Natural killer cell (primary cell): ENCODE data around the gene LCN6. TPM values are rescaled to one million over a fixed set of nuclear protein-coding genes. Genes with fewer than 3 reads are reported as not detected.
A peak's percentile ranks its signal among the peaks of the same experiment; 100 is the strongest.

ENCODE experiments used
- ATAC-seq, 3 donors: fragments of 150-1000 bp in 2 of 3; fragments of 200-7000 bp in 1 of 3; cut with Tn5 transposase; 1 replicate in 1 of 3; 2 replicates in 2 of 3; pipeline ENCODE4 v1.10.0; 2021; ENCODE audit warnings: mild to moderate bottlenecking in 2 of 3, moderate library complexity in 2 of 3
- DNase-seq, 2 donors: peaks; one replicate each; pipeline versions ENCODE4 v3.0.0 to v3.0.0-alpha.2; 2013 to 2021; ENCODE audit warnings: mixed read lengths in 1 of 2
- H3K27ac ChIP-seq: one replicate; pipeline ENCODE4 v1.5.1; 2013; ENCODE audit warnings: mild to moderate bottlenecking, low read length
- H3K27me3 ChIP-seq: one replicate; pipeline ENCODE4 v1.6.1; 2013; ENCODE audit warnings: low read length; ENCODE audit not compliant: control insufficient read depth, insufficient read depth
- H3K36me3 ChIP-seq: one replicate; pipeline ENCODE4 v1.6.1; 2013; ENCODE audit warnings: low read length; ENCODE audit not compliant: control insufficient read depth, insufficient read depth
- H3K4me1 ChIP-seq: one replicate; pipeline ENCODE4 v1.6.1; 2013; ENCODE audit warnings: low read length; ENCODE audit not compliant: control insufficient read depth, insufficient read depth
- H3K4me3 ChIP-seq: one replicate; pipeline ENCODE4 v1.5.1; 2013; ENCODE audit warnings: low read length
- H3K9me3 ChIP-seq: one replicate; pipeline ENCODE4 v1.6.1; 2013; ENCODE audit warnings: low read length; ENCODE audit not compliant: control insufficient read depth, insufficient read depth
- H3K27ac Mint-ChIP-seq, 2 donors: one replicate each; pipeline ENCODE4 v1.8.0; 2022; ENCODE audit warnings: mild to moderate bottlenecking in 2 of 2, mixed read lengths in 2 of 2, moderate library complexity in 1 of 2
- H3K27me3 Mint-ChIP-seq, 2 donors: one replicate each; pipeline ENCODE4 v1.8.0; 2022; ENCODE audit warnings: low read depth in 2 of 2, mixed read lengths in 2 of 2
- H3K36me3 Mint-ChIP-seq: one replicate; pipeline ENCODE4 v1.8.0; 2022; ENCODE audit warnings: mixed read lengths
- H3K4me1 Mint-ChIP-seq, 2 donors: one replicate each; pipeline ENCODE4 v1.8.0; 2022; ENCODE audit warnings: mixed read lengths in 2 of 2
- H3K4me3 Mint-ChIP-seq: one replicate; pipeline ENCODE4 v1.8.0; 2022; ENCODE audit warnings: mild to moderate bottlenecking, moderate library complexity, mixed read lengths
- H3K9me3 Mint-ChIP-seq, 2 donors: one replicate each; pipeline ENCODE4 v1.8.0; 2022; ENCODE audit warnings: mixed read lengths in 2 of 2
- CTCF ChIP-seq: fragments of 200-600 bp; IDR thresholded peaks from one replicate; pipeline ENCODE4 v1.8.0; 2022; ENCODE audit warnings: antibody characterized with exemption
- WGBS: methylation state at CpG from one replicate; pipeline ENCODE4 v1.1.7; 2013; ENCODE audit warnings: missing lambda C conversion rate; ENCODE audit not compliant: insufficient coverage; 5-methylcytosine and 5-hydroxymethylcytosine counted together
- intact Hi-C: fragments of 100-400 bp; cut with micrococcal nuclease; formaldehyde crosslinking; loops from one replicate; pipeline ENCODE4 v1.14.2; 2022
- total RNA-seq, 4 donors: library from RNA; stranded (reverse); fragments of 120-200 nt in 1 of 4; gene quantifications; one replicate each; pipeline versions ENCODE4 v1.2.3 to v1.2.4, GENCODE V29; 2013 to 2022

LCN6 gene
- total RNA-seq, 3 donors from 2014 or later (not counting 1 experiment from before 2014, with no cell fraction given): not detected

- 93% methylated on average over 14 of the region's 14 CpGs for WGBS
- H3K27me3 Mint-ChIP-seq: no peaks in the 10 kb centered on the region
- intact Hi-C loops: loop anchor here (5.0 kb wide), 1 partner anchor 448 kb away; the partner anchor contains the start of gene TUBB4B
Observed at GRCh38 chr9:136794281-136794999, 46.1 kb upstream of the LCN6 start.

GRCh38 chr9:136793086-136793946 is 45.0 kb upstream of the LCN6 start:
- H3K4me3 Mint-ChIP-seq: no peak overlapping the region
- no peak overlapping the region for H3K27ac Mint-ChIP-seq
- TF ChIP-seq CTCF: no peak
- H3K4me1 Mint-ChIP-seq: peaks cover 20 to 23% of the 10 kb centered on the region in 2 donors
- DNase-seq: peak in 1 of 2 donors; percentile 6
- no peaks in the 10 kb centered on the region for H3K9me3 ChIP-seq
- peaks cover 36% of the 10 kb centered on the region for H3K4me1 ChIP-seq
- no peaks in the 10 kb centered on the region for H3K27me3 ChIP-seq
- H3K27me3 Mint-ChIP-seq: no peaks in the 10 kb centered on the region
- intact Hi-C loops: loop anchor here (5.0 kb wide), 1 partner anchor 449 kb away; the partner anchor contains the start of gene TUBB4B
- H3K9me3 Mint-ChIP-seq: no peaks in the 10 kb centered on the region
- peaks cover 9% of the 10 kb centered on the region for H3K36me3 ChIP-seq
- WGBS: 90% methylated on average over 15 of the region's 17 CpGs
- no peak overlapping the region for H3K4me3 ChIP-seq
- H3K36me3 Mint-ChIP-seq: no peaks in the 10 kb centered on the region
- no peak overlapping the region for H3K27ac ChIP-seq
- no peak for ATAC-seq

More at GRCh38 chr9:136794281-136794999, 46.1 kb upstream of the LCN6 start:
- H3K36me3 ChIP-seq: peaks cover 9% of the 10 kb centered on the region
- H3K36me3 Mint-ChIP-seq: no peaks in the 10 kb centered on the region
- peaks cover 35% of the 10 kb centered on the region for H3K4me1 ChIP-seq
- H3K27ac Mint-ChIP-seq: no peak overlapping the region
- H3K9me3 ChIP-seq: no peaks in the 10 kb centered on the region
- H3K4me3 Mint-ChIP-seq: no peak overlapping the region
- H3K27ac ChIP-seq: no peak overlapping the region
- TF ChIP-seq CTCF: no peak
- no peaks in the 10 kb centered on the region for H3K9me3 Mint-ChIP-seq
- H3K27me3 ChIP-seq: peaks cover 8% of the 10 kb centered on the region
- no peak for DNase-seq
- no peak overlapping the region for H3K4me3 ChIP-seq
- ATAC-seq: no peak
- H3K4me1 Mint-ChIP-seq: peaks cover 9 to 14% of the 10 kb centered on the region in 2 donors

GRCh38 chr9:136792321-136793085 is 44.2 kb upstream of the LCN6 start:
- Mint-ChIP-seq H3K9me3 (no peaks in the 10 kb centered on the region), H3K4me3 (no peak overlapping the region), H3K27me3 (peaks cover 0 to 1% of the 10 kb centered on the region in 2 donors), H3K27ac (peak overlapping the region in 1 of 2 donors; percentile 89), H3K36me3 (no peaks in the 10 kb centered on the region), H3K4me1 (peaks cover 28 to 31% of the 10 kb centered on the region in 2 donors)
- intact Hi-C loops: loop anchor here (5.0 kb wide), 1 partner anchor 450 kb away; the partner anchor contains the start of gene TUBB4B
- Histone ChIP-seq H3K4me1 (peaks cover 42% of the 10 kb centered on the region), H3K27ac (peak overlapping the region; percentile 3), H3K27me3 (no peaks in the 10 kb centered on the region), H3K36me3 (peaks cover 9% of the 10 kb centered on the region), H3K4me3 (no peak overlapping the region), H3K9me3 (no peaks in the 10 kb centered on the region)
- DNase-seq (peak in 1 of 2 donors; percentile 8), ATAC-seq (no peak)
- WGBS: 83% methylated on average over 14 of the region's 15 CpGs
- no peak for TF ChIP-seq CTCF
